Kasumi-1 (cell line): ENCODE data around the gene ENTPD2.

Experiments
- DNase-seq, 2 experiments: peaks; one replicate each; lab custom pipeline; 2025; lab: John Stamatoyannopoulos, UW

ENTPD2 gene

GRCh38 chr9:137053944-137054931, at the start of gene ENTPD2:
TSS of gene ENTPD2 (minus strand) at chr9:137054061. CDS start at chr9:137053997, 64 bp downstream.
- DNase-seq = no peak

- DNase-seq = no peak
These were observed 49.5 kb upstream of the ENTPD2 start for GRCh38 chr9:137103206-137103999.

- no peak for DNase-seq
These were observed 45.4 kb upstream of the ENTPD2 start for GRCh38 chr9:137099231-137099630.

GRCh38 chr9:137097761-137098462, 44.1 kb upstream of the ENTPD2 start:
- no peak for DNase-seq

- DNase-seq = no peak
These were observed 43.1 kb upstream of the ENTPD2 start for GRCh38 chr9:137096785-137097546.

GRCh38 chr9:137095664-137096517, 42.0 kb upstream of the ENTPD2 start:
- DNase-seq = peak; percentile 28 to 49

GRCh38 chr9:137089232-137089947, 35.5 kb upstream of the ENTPD2 start:
- no peak for DNase-seq

GRCh38 chr9:137088121-137088520, 34.3 kb upstream of the ENTPD2 start:
- DNase-seq = no peak

GRCh38 chr9:137087409-137087925, 33.6 kb upstream of the ENTPD2 start:
- DNase-seq = peak; percentile 11 to 23

- DNase-seq = peak; percentile 96
These were observed 32.9 kb upstream of the ENTPD2 start, which contains the start of gene MAN1B1 for GRCh38 chr9:137086531-137087408. TSS of gene MAN1B1 (plus strand) at chr9:137086985. CDS start at chr9:137087000, 15 bp downstream.

GRCh38 chr9:137085920-137086530, 32.2 kb upstream of the ENTPD2 start:
- no peak for DNase-seq

- DNase-seq = no peak
These were observed 30.7 kb upstream of the ENTPD2 start for GRCh38 chr9:137084526-137084925.

- DNase-seq = no peak
These were observed 29.6 kb upstream of the ENTPD2 start for GRCh38 chr9:137083394-137084004.

GRCh38 chr9:137082925-137083290, 29.0 kb upstream of the ENTPD2 start:
- DNase-seq = no peak

GRCh38 chr9:137082222-137082924, 28.5 kb upstream of the ENTPD2 start:
- DNase-seq = no peak

- no peak for DNase-seq
These were observed 26.6 kb upstream of the ENTPD2 start for GRCh38 chr9:137080260-137081122.
